GM10266 (cell line): ENCODE measurements around the gene UFD1.

ENCODE experiments used
- DNase-seq: peaks from one replicate; pipeline ENCODE4 v3.0.0; 2012; ENCODE audit errors: extremely low spot score
- CTCF ChIP-seq: IDR thresholded peaks from 2 replicates; pipeline ENCODE4 v1.5.1; 2012; ENCODE audit warnings: mild to moderate bottlenecking, low read depth; ENCODE audit not compliant: control insufficient read depth, insufficient read depth; ENCODE audit errors: missing control alignments

The UFD1 gene

GRCh38 chr22:19503367-19503766, 24.4 kb upstream of the UFD1 start:
- no peak for DNase-seq
- no peak for TF ChIP-seq CTCF

DNA sequence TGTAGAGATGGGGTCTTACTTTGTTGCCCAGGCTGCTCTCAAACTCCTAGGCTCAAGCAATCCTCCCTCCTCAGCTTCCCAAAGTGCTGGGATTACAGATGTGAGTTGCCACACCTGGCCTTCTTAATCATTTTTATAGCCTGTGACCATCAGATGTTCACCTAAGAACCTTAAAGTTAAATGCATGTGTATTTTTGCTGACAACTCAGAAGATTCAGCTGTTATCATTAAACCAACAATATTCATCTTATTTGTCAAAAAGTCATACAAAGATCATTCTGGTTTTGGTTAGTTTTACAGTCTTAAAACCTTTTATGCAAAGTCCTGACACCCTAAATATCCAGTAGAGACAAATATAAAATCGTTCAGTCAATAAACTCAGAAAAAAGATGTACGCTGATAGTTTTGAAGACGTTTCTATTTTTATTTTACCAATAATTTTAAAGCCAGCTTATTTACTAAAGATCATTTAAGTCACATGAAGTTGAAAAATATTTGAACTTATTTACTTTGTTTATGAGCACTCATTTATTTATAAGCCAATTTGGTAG, 23.0 kb upstream of the UFD1 start:
- no peak for TF ChIP-seq CTCF
- no peak for DNase-seq

- TF ChIP-seq CTCF: no peak
Observed at GRCh38 chr22:19499880-19500242, 20.9 kb upstream of the UFD1 start.

GRCh38 chr22:19499236-19499879, 20.4 kb upstream of the UFD1 start:
- no peak for DNase-seq
- TF ChIP-seq CTCF: no peak

More at GRCh38 chr22:19499880-19500242, 20.9 kb upstream of the UFD1 start:
- DNase-seq: no peak

DNA sequence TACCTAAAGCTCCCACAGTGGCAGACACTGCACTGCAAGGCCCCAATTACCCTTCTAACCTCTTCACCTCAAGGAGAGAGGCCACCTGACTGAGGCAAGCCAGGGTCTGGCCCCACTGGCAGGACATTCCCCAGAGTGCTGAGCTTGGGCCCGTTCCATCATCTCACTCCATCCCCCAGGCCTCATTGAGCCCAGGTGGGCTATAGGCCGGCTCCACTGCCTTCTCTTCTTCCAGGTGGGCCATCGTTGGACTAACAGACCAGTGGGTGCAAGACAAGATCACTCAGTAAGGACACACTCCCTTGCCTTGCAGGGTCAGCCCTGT, 19.8 kb upstream of the UFD1 start:
- TF ChIP-seq CTCF: no peak
- DNase-seq: no peak

DNA sequence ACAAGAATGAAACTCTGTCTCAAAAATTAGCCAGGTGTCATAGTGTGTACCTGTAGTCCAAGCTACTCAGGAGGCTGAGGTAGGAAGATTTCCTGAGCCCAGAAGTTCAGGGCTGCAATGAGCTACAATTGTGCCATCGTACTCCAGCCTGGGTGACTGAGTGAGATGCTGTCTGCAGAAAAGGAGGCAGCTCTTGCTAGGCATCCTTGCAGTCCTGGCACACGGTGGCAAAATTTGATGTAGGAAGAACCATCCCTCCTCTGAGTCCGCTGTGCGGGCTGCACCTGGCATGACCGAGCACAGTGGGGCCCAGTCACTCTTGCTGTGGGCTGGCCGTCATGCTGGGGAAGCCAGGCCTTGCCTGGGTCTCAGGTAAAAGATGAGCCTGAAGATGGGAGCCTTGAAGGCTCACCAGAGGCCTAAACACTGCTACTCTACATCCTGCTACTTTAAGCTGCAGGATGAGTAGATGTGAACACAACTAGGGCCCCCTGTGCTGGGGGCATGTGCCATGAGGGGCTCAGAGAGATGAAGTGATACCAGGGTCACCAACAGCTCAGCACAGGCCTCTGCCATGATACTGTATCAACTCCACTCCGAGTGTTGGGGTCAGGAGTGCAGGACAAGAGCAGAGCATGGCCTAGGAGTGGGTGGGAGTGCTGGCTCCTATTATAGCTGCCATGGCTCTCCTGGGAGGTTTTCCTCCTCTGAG, 19.3 kb upstream of the UFD1 start:
- TF ChIP-seq CTCF: no peak
- no peak for DNase-seq

GRCh38 chr22:19497245-19497644, 18.3 kb upstream of the UFD1 start:
- DNase-seq: no peak
- no peak for TF ChIP-seq CTCF
